Adrenal gland (tissue), 12 donors: Measurements from ENCODE around the gene CRIP1. TPM values are rescaled to one million over a fixed set of nuclear protein-coding genes. Genes with fewer than 3 reads are reported as not detected.
A peak's percentile ranks its signal among the peaks of the same experiment; 100 is the strongest.

Experiments used
- DNase-seq, 7 donors: peaks; one replicate each; pipeline ENCODE4 v3.0.0-alpha.2; 2019 to 2020
- H3K27ac ChIP-seq, 5 donors: fragments of 200-600 bp; sonication (generic) in 4 of 5; 1 replicate in 3 of 5; 2 replicates in 2 of 5; pipeline versions ENCODE4 v1.5.1 to v1.8.0; 2016 to 2020; ENCODE audit warnings: mild to moderate bottlenecking in 1 of 5
- H3K27me3 ChIP-seq: fragments of 200-600 bp; 2 replicates; pipeline ENCODE4 v1.8.0; 2021
- H3K36me3 ChIP-seq, 2 donors: fragments of 200-600 bp; replicated peaks in 1 of 2; 1 replicate in 1 of 2; 2 replicates in 1 of 2; pipeline versions ENCODE4 v1.5.1 to v1.8.0; 2018 to 2022
- H3K4me1 ChIP-seq, 2 donors: fragments of 200-600 bp; replicated peaks in 1 of 2; 1 replicate in 1 of 2; 2 replicates in 1 of 2; pipeline versions ENCODE4 v1.5.1 to v1.8.0; 2018 to 2021
- H3K4me3 ChIP-seq, 4 donors: fragments of 200-600 bp; sonication (generic) in 3 of 4; one replicate each; pipeline ENCODE4 v1.5.1; 2016 to 2018
- H3K9me3 ChIP-seq, 3 donors: fragments of 200-600 bp; sonication (generic) in 1 of 3; replicated peaks in 1 of 3; 1 replicate in 2 of 3; 2 replicates in 1 of 3; pipeline versions ENCODE4 v1.5.1 to v1.8.0; 2016 to 2021
- POLR2A ChIP-seq, 2 donors: fragments of 450-650 bp; IDR thresholded peaks; one replicate each; pipeline ENCODE4 v1.6.1; 2017; ENCODE audit warnings: antibody characterized with exemption in 2 of 2, mild to moderate bottlenecking in 2 of 2, moderate library complexity in 1 of 2
- WGBS, 4 donors: extraction: QIAGEN DNeasy Blood & Tissue Kit in 2 of 4; methylation state at CpG; one replicate each; pipeline versions ENCODE4 v1.1.5 to v1.1.7; 2013 to 2017; 5-methylcytosine and 5-hydroxymethylcytosine counted together
- intact Hi-C, 2 donors: fragments of 100-400 bp; cut with DNase I; formaldehyde crosslinking; loops; one replicate each; pipeline versions ENCODE4 v1.14.1 to v1.15.0; 2022 to 2023
- polyA plus RNA-seq, 3 donors: library from polyadenylated mRNA; stranded (reverse); fragments of 200-250 nt in 2 of 3; fragments of 350-450 nt in 1 of 3; fragmentation: Illumina TruSeq in 1 of 3; extraction: RNeasy Lipid Tissue Mini Kit (QIAGEN cat#74804) in 1 of 3; gene quantifications; one replicate each; pipeline ENCODE4 v1.2.3, GENCODE V29; 2013 to 2014
- total RNA-seq, 9 donors: library from RNA; depleted of rRNA in 4 of 9; stranded (reverse); fragments of >200 nt in 4 of 9; fragments of 120-200 nt in 1 of 9; fragmentation: NEBNext Ultra II Directional in 1 of 9; extraction: Animal tissue kit (Norgen Biotek cat#: 25700) in 1 of 9; gene quantifications; one replicate each; pipeline versions ENCODE4 v1.1.0 to v1.2.4, GENCODE V29; 2013 to 2023
- TF ChIP-seq, protein P1 (sequence below), 6 experiments: fragments of 450-650 bp in 4 of 6; fragments of 200-600 bp in 2 of 6; sonication (generic) in 1 of 6; IDR thresholded peaks; 1 replicate in 5 of 6; 2 replicates in 1 of 6; pipeline versions ENCODE4 v1.5.1 to v1.8.0; 2016 to 2021; ENCODE audit warnings: antibody characterized with exemption in 6 of 6, mild to moderate bottlenecking in 2 of 6, moderate library complexity in 1 of 6
- donor health status: healthy with polysubstance abuse.
- donor health status: Bipolar disorder and iron deficiency.
- donor health status: DM: yes; HTN: yes; CAD: no.
- donor health status: DM: no; HTN: no; CAD: no.
- donor health status: DM: no; HTN: no; CAD: no.
- donor health status: DM: yes; HTN: yes; CAD: no.

Gene CRIP1
- total and polyA plus RNA-seq, 12 donors = 1.9 to 157 (median 9.3) TPM

DNA sequence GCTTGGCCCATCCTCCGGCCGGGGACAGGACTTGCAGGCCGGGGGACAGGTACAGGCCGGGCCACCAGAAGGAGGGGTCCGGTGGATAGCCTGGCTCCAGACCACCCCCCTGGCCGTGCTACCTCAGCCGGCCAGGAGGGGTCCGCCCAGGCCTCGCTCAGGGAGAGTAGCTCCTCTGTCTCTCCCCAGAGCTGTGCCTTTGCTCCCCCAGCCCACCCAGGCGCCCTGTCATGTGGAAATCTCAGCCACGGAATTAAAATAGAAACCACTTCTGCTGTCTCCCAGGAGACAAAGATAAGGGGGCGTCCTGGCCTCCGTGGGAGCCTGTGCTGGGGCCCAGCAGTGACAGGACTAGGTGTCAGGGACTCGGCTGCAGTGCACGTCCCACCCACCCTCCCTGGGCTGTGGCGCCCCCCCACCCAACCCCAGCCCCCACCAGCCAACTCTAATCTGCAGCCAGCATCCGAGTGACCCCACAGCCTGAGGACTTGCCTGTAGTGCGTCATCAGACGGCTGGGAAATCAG lies 15.3 kb upstream of the CRIP1 start:
- 34 to 58% (median 50%) methylated on average over 11 to 19 of the region's 19 CpGs; no CpG with 5 or more reads in 1 of the 4 donors for WGBS, 4 donors
- no peaks in the 10 kb centered on the region for H3K27me3 ChIP-seq
- intact Hi-C loops = no loop called here

GRCh38 chr14:105471823-105472485 lies 14.7 kb upstream of the CRIP1 start:
- H3K36me3 ChIP-seq = peaks cover 0 to 11% of the 10 kb centered on the region in 2 donors
- H3K4me1 ChIP-seq = peaks cover 6 to 55% of the 10 kb centered on the region in 2 donors
- 51 to 70% (median 53%) methylated on average over 5 to 8 of the region's 8 CpGs; no CpG with 5 or more reads in 1 of the 4 donors for WGBS, 4 donors
- peak overlapping the region in 2 of 5 donors; percentile 53 to 75 for H3K27ac ChIP-seq
- no peaks in the 10 kb centered on the region for H3K27me3 ChIP-seq
- DNase-seq = no peak
- no peaks in the 10 kb centered on the region for H3K9me3 ChIP-seq
- H3K4me3 ChIP-seq = no peak overlapping the region
- TF ChIP-seq POLR2A (IDR thresholded peaks at IDR 0.05) = no peak
- TF ChIP-seq, protein P1, sequence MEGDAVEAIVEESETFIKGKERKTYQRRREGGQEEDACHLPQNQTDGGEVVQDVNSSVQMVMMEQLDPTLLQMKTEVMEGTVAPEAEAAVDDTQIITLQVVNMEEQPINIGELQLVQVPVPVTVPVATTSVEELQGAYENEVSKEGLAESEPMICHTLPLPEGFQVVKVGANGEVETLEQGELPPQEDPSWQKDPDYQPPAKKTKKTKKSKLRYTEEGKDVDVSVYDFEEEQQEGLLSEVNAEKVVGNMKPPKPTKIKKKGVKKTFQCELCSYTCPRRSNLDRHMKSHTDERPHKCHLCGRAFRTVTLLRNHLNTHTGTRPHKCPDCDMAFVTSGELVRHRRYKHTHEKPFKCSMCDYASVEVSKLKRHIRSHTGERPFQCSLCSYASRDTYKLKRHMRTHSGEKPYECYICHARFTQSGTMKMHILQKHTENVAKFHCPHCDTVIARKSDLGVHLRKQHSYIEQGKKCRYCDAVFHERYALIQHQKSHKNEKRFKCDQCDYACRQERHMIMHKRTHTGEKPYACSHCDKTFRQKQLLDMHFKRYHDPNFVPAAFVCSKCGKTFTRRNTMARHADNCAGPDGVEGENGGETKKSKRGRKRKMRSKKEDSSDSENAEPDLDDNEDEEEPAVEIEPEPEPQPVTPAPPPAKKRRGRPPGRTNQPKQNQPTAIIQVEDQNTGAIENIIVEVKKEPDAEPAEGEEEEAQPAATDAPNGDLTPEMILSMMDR (IDR thresholded peaks at IDR 0.05) = no peak
- intact Hi-C loops = no loop called here

More for the DNA sequence above, 15.3 kb upstream of the CRIP1 start:
- no peak for DNase-seq
- Histone ChIP-seq H3K27ac (peak overlapping the region in 2 of 5 donors; percentile 53 to 75), H3K36me3 (peaks cover 0 to 16% of the 10 kb centered on the region in 2 donors), H3K9me3 (no peaks in the 10 kb centered on the region), H3K4me1 (peaks cover 6 to 50% of the 10 kb centered on the region in 2 donors), H3K4me3 (no peak overlapping the region)
- TF ChIP-seq, protein P1 (IDR thresholded peaks at IDR 0.05) = no peak
- TF ChIP-seq POLR2A (IDR thresholded peaks at IDR 0.05) = no peak

DNA sequence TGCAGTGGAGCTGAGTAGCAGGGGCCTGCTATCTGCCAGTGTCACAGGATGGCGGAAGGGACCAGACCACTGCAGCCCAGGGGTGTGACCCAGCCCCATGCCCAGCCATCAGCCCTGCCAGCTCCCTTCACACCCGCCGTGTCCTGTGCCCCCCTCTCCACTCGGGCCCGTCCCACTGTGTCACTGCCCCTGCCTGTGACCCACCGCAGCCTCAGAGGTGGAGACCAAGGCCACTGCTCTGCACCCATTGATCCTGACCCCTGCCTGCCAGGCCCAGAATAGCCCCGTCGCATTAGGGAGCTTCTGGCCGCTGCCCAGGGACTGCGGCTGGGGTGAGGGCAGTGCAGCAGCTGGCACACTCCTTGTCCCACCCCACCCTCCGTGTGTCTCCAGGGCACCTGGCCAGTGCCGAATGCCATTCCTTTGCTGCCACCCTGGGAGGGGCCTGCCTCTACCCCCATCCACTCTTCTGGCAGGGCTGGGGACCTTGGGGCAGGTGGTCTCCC lies 14.1 kb upstream of the CRIP1 start:
- Histone ChIP-seq H3K27ac (peak overlapping the region in 2 of 5 donors; percentile 53 to 75), H3K4me1 (peaks cover 6 to 56% of the 10 kb centered on the region in 2 donors), H3K36me3 (peaks cover 0 to 5% of the 10 kb centered on the region in 2 donors), H3K4me3 (no peak overlapping the region), H3K27me3 (no peaks in the 10 kb centered on the region), H3K9me3 (no peaks in the 10 kb centered on the region)
- 42 to 91% (median 63%) methylated on average over 6 to 12 of the region's 12 CpGs; no CpG with 5 or more reads in 1 of the 4 donors for WGBS, 4 donors
- peak in 1 of 7 donors; percentile 50 for DNase-seq
- intact Hi-C loops = no loop called here
- TF ChIP-seq, protein P1 (IDR thresholded peaks at IDR 0.05) = no peak
- no peak for TF ChIP-seq POLR2A (IDR thresholded peaks at IDR 0.05)

- Histone ChIP-seq H3K27me3 (no peaks in the 10 kb centered on the region), H3K9me3 (no peaks in the 10 kb centered on the region), H3K4me3 (no peak overlapping the region), H3K36me3 (peaks cover 0 to 5% of the 10 kb centered on the region in 2 donors), H3K27ac (peak overlapping the region in 2 of 5 donors; percentile 75 to 87), H3K4me1 (peaks cover 6 to 56% of the 10 kb centered on the region in 2 donors)
- intact Hi-C loops = no loop called here
- TF ChIP-seq, protein P1 (IDR thresholded peaks at IDR 0.05) = no peak
- no peak for TF ChIP-seq POLR2A (IDR thresholded peaks at IDR 0.05)
- 43 to 71% (median 56%) methylated on average over 1 to 7 of the region's 7 CpGs for WGBS, 4 donors
- no peak for DNase-seq
Observed at GRCh38 chr14:105473033-105473676, 13.5 kb upstream of the CRIP1 start.
